ENCODE data around the gene DCAF8L2.

DCAF8L2 gene

GRCh38 chrX:27598312-27598711 lies 8.2 kb downstream of the DCAF8L2 start:
- no peak for DNase-seq (ENCODE audit: low read depth, low spot score)
- H3K4me3 ChIP-seq (ENCODE audit: low read length), result no peak overlapping the region
- no peaks in the 10 kb centered on the region for H3K27me3 ChIP-seq (ENCODE audit: control insufficient read depth, insufficient read depth, low read length)
- H3K27ac ChIP-seq (ENCODE audit: low read length), result no peak overlapping the region
- H3K9me3 ChIP-seq (ENCODE audit: control insufficient read depth, insufficient read depth, low read length), result no peaks in the 10 kb centered on the region
- WGBS (ENCODE audit: insufficient coverage, insufficient read length), result no CpG with 5 or more reads among the region's 9 CpGs
- no peaks in the 10 kb centered on the region for H3K36me3 ChIP-seq (ENCODE audit: control insufficient read depth, insufficient read depth, low read length)
- H3K4me1 ChIP-seq (ENCODE audit: control insufficient read depth, insufficient read depth, low read length), result no peaks in the 10 kb centered on the region

- H3K4me1 ChIP-seq (ENCODE audit: control insufficient read depth, insufficient read depth, low read length), result no peaks in the 10 kb centered on the region
- no peak overlapping the region for H3K4me3 ChIP-seq (ENCODE audit: low read length)
- H3K27me3 ChIP-seq (ENCODE audit: control insufficient read depth, insufficient read depth, low read length), result no peaks in the 10 kb centered on the region
- no peaks in the 10 kb centered on the region for H3K9me3 ChIP-seq (ENCODE audit: control insufficient read depth, insufficient read depth, low read length)
- H3K27ac ChIP-seq (ENCODE audit: low read length), result no peak overlapping the region
- no peak for DNase-seq (ENCODE audit: low read depth, low spot score)
- WGBS (ENCODE audit: insufficient coverage, insufficient read length), result 100% methylated on average over 2 of the region's 4 CpGs
- no peaks in the 10 kb centered on the region for H3K36me3 ChIP-seq (ENCODE audit: control insufficient read depth, insufficient read depth, low read length)
Measured at GRCh38 chrX:27599928-27600327, 9.8 kb downstream of the DCAF8L2 start.

DNA sequence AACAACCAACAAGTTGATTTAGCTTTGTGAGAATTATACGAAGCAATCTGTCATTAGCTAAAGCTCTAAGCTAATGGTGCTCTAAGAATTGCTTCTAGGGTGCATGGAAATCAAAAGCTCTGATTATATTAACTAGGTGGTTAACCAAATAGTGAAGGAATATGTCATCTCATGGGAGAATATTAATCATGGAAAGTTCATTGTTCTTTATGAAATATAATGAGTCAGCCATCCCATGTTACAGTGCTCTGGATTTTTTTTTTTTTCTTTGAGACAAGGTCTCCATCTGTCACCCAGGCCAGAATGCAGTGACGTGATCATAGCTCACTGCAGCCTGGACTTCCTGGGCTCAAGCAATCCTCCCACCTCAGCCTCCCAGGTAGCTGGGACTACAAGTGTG lies 10.5 kb downstream of the DCAF8L2 start:
- H3K4me3 ChIP-seq (ENCODE audit: low read length), result no peak overlapping the region
- H3K4me1 ChIP-seq (ENCODE audit: control insufficient read depth, insufficient read depth, low read length), result no peaks in the 10 kb centered on the region
- H3K27me3 ChIP-seq (ENCODE audit: control insufficient read depth, insufficient read depth, low read length), result no peaks in the 10 kb centered on the region
- WGBS (ENCODE audit: insufficient coverage, insufficient read length), result no CpG with 5 or more reads among the region's 2 CpGs
- H3K27ac ChIP-seq (ENCODE audit: low read length), result no peak overlapping the region
- no peak for DNase-seq (ENCODE audit: low read depth, low spot score)
- H3K36me3 ChIP-seq (ENCODE audit: control insufficient read depth, insufficient read depth, low read length), result no peaks in the 10 kb centered on the region
- no peaks in the 10 kb centered on the region for H3K9me3 ChIP-seq (ENCODE audit: control insufficient read depth, insufficient read depth, low read length)

- DNase-seq (ENCODE audit: low read depth, low spot score), result no peak
- Histone ChIP-seq H3K9me3 (ENCODE audit: control insufficient read depth, insufficient read depth, low read length) (no peaks in the 10 kb centered on the region), H3K27me3 (ENCODE audit: control insufficient read depth, insufficient read depth, low read length) (no peaks in the 10 kb centered on the region), H3K4me3 (ENCODE audit: low read length) (no peak overlapping the region), H3K4me1 (ENCODE audit: control insufficient read depth, insufficient read depth, low read length) (no peaks in the 10 kb centered on the region), H3K27ac (ENCODE audit: low read length) (no peak overlapping the region), H3K36me3 (ENCODE audit: control insufficient read depth, insufficient read depth, low read length) (no peaks in the 10 kb centered on the region)
- no CpG with 5 or more reads among the region's 4 CpGs for WGBS (ENCODE audit: insufficient coverage, insufficient read length)
Measured at GRCh38 chrX:27608671-27609070, 18.5 kb downstream of the DCAF8L2 start.

GRCh38 chrX:27619459-27619858 lies 29.3 kb downstream of the DCAF8L2 start:
- H3K9me3 ChIP-seq (ENCODE audit: control insufficient read depth, insufficient read depth, low read length), result no peaks in the 10 kb centered on the region
- WGBS (ENCODE audit: insufficient coverage, insufficient read length), result no CpG with 5 or more reads among the region's 1 CpG

DNA sequence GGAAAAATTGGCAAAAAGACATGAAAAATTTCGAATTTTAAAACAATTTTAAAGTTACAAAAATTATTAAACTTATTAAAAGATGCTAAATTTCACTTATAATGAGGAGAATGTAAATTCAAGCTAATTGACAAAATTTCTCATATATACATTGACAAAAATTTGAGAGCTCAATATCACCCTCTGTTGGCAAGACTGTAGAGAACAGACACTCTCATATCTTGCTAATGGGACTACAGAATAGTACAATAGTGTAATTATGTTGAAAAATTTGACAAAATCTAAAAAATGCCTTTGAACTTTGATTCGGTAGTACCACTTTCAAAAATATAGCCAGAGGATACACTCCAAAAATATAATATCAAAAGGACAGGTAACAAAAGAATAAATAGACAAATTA lies 29.8 kb downstream of the DCAF8L2 start:
- Histone ChIP-seq H3K4me1 (ENCODE audit: control insufficient read depth, insufficient read depth, low read length) (no peaks in the 10 kb centered on the region), H3K36me3 (ENCODE audit: control insufficient read depth, insufficient read depth, low read length) (no peaks in the 10 kb centered on the region), H3K27ac (ENCODE audit: low read length) (no peak overlapping the region), H3K4me3 (ENCODE audit: low read length) (no peak overlapping the region), H3K9me3 (ENCODE audit: control insufficient read depth, insufficient read depth, low read length) (no peaks in the 10 kb centered on the region), H3K27me3 (ENCODE audit: control insufficient read depth, insufficient read depth, low read length) (no peaks in the 10 kb centered on the region)
- peak; percentile 0 for DNase-seq (ENCODE audit: low read depth, low spot score)
- no CpG with 5 or more reads among the region's 2 CpGs for WGBS (ENCODE audit: insufficient coverage, insufficient read length)

More at GRCh38 chrX:27619459-27619858, 29.3 kb downstream of the DCAF8L2 start:
- no peak for DNase-seq (ENCODE audit: low read depth, low spot score)
- Histone ChIP-seq H3K27ac (ENCODE audit: low read length) (no peak overlapping the region), H3K4me1 (ENCODE audit: control insufficient read depth, insufficient read depth, low read length) (no peaks in the 10 kb centered on the region), H3K27me3 (ENCODE audit: control insufficient read depth, insufficient read depth, low read length) (no peaks in the 10 kb centered on the region), H3K36me3 (ENCODE audit: control insufficient read depth, insufficient read depth, low read length) (no peaks in the 10 kb centered on the region), H3K4me3 (ENCODE audit: low read length) (no peak overlapping the region)

GRCh38 chrX:27622883-27623282 lies 32.7 kb downstream of the DCAF8L2 start:
- no peaks in the 10 kb centered on the region for H3K9me3 ChIP-seq (ENCODE audit: control insufficient read depth, insufficient read depth, low read length)
- H3K27ac ChIP-seq (ENCODE audit: low read length), result no peak overlapping the region
- H3K27me3 ChIP-seq (ENCODE audit: control insufficient read depth, insufficient read depth, low read length), result no peaks in the 10 kb centered on the region
- no peaks in the 10 kb centered on the region for H3K36me3 ChIP-seq (ENCODE audit: control insufficient read depth, insufficient read depth, low read length)
- no peak for DNase-seq (ENCODE audit: low read depth, low spot score)
- H3K4me1 ChIP-seq (ENCODE audit: control insufficient read depth, insufficient read depth, low read length), result no peaks in the 10 kb centered on the region
- no peak overlapping the region for H3K4me3 ChIP-seq (ENCODE audit: low read length)

- Histone ChIP-seq H3K4me1 (ENCODE audit: control insufficient read depth, insufficient read depth, low read length) (no peaks in the 10 kb centered on the region), H3K27me3 (ENCODE audit: control insufficient read depth, insufficient read depth, low read length) (no peaks in the 10 kb centered on the region), H3K9me3 (ENCODE audit: control insufficient read depth, insufficient read depth, low read length) (no peaks in the 10 kb centered on the region), H3K36me3 (ENCODE audit: control insufficient read depth, insufficient read depth, low read length) (no peaks in the 10 kb centered on the region), H3K27ac (ENCODE audit: low read length) (no peak overlapping the region), H3K4me3 (ENCODE audit: low read length) (no peak overlapping the region)
- no CpG with 5 or more reads among the region's 3 CpGs for WGBS (ENCODE audit: insufficient coverage, insufficient read length)
- DNase-seq (ENCODE audit: low read depth, low spot score), result no peak
Measured at GRCh38 chrX:27626066-27626465, 35.9 kb downstream of the DCAF8L2 start.

- Histone ChIP-seq H3K27me3 (ENCODE audit: control insufficient read depth, insufficient read depth, low read length) (no peaks in the 10 kb centered on the region), H3K4me3 (ENCODE audit: low read length) (no peak overlapping the region), H3K27ac (ENCODE audit: low read length) (no peak overlapping the region), H3K9me3 (ENCODE audit: control insufficient read depth, insufficient read depth, low read length) (no peaks in the 10 kb centered on the region), H3K36me3 (ENCODE audit: control insufficient read depth, insufficient read depth, low read length) (no peaks in the 10 kb centered on the region), H3K4me1 (ENCODE audit: control insufficient read depth, insufficient read depth, low read length) (no peaks in the 10 kb centered on the region)
- DNase-seq (ENCODE audit: low read depth, low spot score), result no peak
- WGBS (ENCODE audit: insufficient coverage, insufficient read length), result no CpG with 5 or more reads among the region's 3 CpGs
Measured at GRCh38 chrX:27633328-27633727, 43.2 kb downstream of the DCAF8L2 start.

DNA sequence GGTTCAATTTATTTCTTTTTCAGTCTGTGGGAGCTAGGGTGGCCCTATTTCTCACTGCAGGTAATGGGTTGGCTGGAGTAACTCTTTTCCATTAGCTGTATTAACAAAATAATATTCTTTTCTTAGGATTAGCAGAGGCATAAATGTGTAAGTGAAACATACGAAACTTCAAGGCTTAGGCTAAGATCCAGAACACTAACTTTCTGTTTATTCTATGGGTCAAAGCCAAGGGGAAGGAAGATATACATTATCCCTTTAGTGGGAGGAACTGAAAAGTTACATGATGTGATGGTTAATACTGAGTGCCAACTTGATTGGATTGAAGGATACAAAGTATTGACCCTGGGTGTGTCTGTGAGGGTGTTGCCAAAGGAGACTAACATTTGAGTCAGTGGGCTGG lies 66.4 kb downstream of the DCAF8L2 start:
- WGBS (ENCODE audit: insufficient coverage, insufficient read length), result no CpG with 5 or more reads among the region's 1 CpG

GRCh38 chrX:27660878-27661277 lies 70.7 kb downstream of the DCAF8L2 start:
- DNase-seq (ENCODE audit: low read depth, low spot score), result no peak
- no peaks in the 10 kb centered on the region for H3K9me3 ChIP-seq (ENCODE audit: control insufficient read depth, insufficient read depth, low read length)
- no peak overlapping the region for H3K27ac ChIP-seq (ENCODE audit: low read length)
- H3K27me3 ChIP-seq (ENCODE audit: control insufficient read depth, insufficient read depth, low read length), result no peaks in the 10 kb centered on the region
- no peaks in the 10 kb centered on the region for H3K36me3 ChIP-seq (ENCODE audit: control insufficient read depth, insufficient read depth, low read length)
- no peak overlapping the region for H3K4me3 ChIP-seq (ENCODE audit: low read length)
- H3K4me1 ChIP-seq (ENCODE audit: control insufficient read depth, insufficient read depth, low read length), result no peaks in the 10 kb centered on the region

More for the DNA sequence above, 66.4 kb downstream of the DCAF8L2 start:
- no peaks in the 10 kb centered on the region for H3K4me1 ChIP-seq (ENCODE audit: control insufficient read depth, insufficient read depth, low read length)
- no peak for DNase-seq (ENCODE audit: low read depth, low spot score)
- H3K27ac ChIP-seq (ENCODE audit: low read length), result no peak overlapping the region
- H3K4me3 ChIP-seq (ENCODE audit: low read length), result no peak overlapping the region
- H3K9me3 ChIP-seq (ENCODE audit: control insufficient read depth, insufficient read depth, low read length), result no peaks in the 10 kb centered on the region
- no peaks in the 10 kb centered on the region for H3K27me3 ChIP-seq (ENCODE audit: control insufficient read depth, insufficient read depth, low read length)
- H3K36me3 ChIP-seq (ENCODE audit: control insufficient read depth, insufficient read depth, low read length), result no peaks in the 10 kb centered on the region

All from iPS DF 6.9 (cell line).